Esophagus (tissue), 2 donors: ENCODE measurements around the gene NGB. TPM values are rescaled to one million over a fixed set of nuclear protein-coding genes. Genes with fewer than 3 reads are reported as not detected.

Experiments used
- H3K27ac ChIP-seq, 2 donors: one replicate each; pipeline ENCODE4 v1.5.1; 2013; ENCODE audit warnings: low read depth in 2 of 2, mild to moderate bottlenecking in 2 of 2, inconsistent platforms in 1 of 2, low read length in 1 of 2, moderate library complexity in 1 of 2
- H3K27me3 ChIP-seq, 2 donors: one replicate each; pipeline ENCODE4 v1.6.1; 2013; ENCODE audit warnings: low read length in 2 of 2, control low read depth in 1 of 2, mild to moderate bottlenecking in 1 of 2; ENCODE audit not compliant: insufficient read depth in 2 of 2, control insufficient read depth in 1 of 2
- H3K36me3 ChIP-seq, 2 donors: one replicate each; pipeline ENCODE4 v1.6.1; 2013; ENCODE audit warnings: low read length in 1 of 2; ENCODE audit not compliant: control insufficient read depth in 2 of 2, insufficient read depth in 2 of 2
- H3K4me1 ChIP-seq, 2 donors: one replicate each; pipeline ENCODE4 v1.6.1; 2013; ENCODE audit warnings: low read length in 1 of 2; ENCODE audit not compliant: control insufficient read depth in 2 of 2, insufficient read depth in 2 of 2
- H3K4me3 ChIP-seq, 2 donors: one replicate each; pipeline ENCODE4 v1.5.1; 2013; ENCODE audit warnings: low read length in 2 of 2, mild to moderate bottlenecking in 2 of 2, low read depth in 1 of 2, moderate library complexity in 1 of 2
- H3K9me3 ChIP-seq, 2 donors: one replicate each; pipeline ENCODE4 v1.6.1; 2013; ENCODE audit warnings: mild to moderate bottlenecking in 2 of 2, low read depth in 1 of 2, low read length in 1 of 2, moderate library complexity in 1 of 2; ENCODE audit not compliant: control insufficient read depth in 2 of 2, insufficient read depth in 1 of 2
- WGBS, 2 donors: extraction: QIAGEN DNeasy Blood & Tissue Kit; methylation state at CpG; one replicate each; pipeline ENCODE4 v1.1.7; 2013; 5-methylcytosine and 5-hydroxymethylcytosine counted together
- polyA plus RNA-seq, 2 donors: library from polyadenylated mRNA; stranded (reverse); fragments of 200-250 nt; gene quantifications; one replicate each; pipeline ENCODE4 v1.2.3, GENCODE V29; 2013
- donor health status: healthy with polysubstance abuse.
- donor health status: Bipolar disorder and iron deficiency.

NGB gene
- polyA plus RNA-seq, 2 donors, result 0.04 TPM; not detected in 1

- WGBS, 2 donors, result 20 to 25% methylated on average over 8 of the region's 8 CpGs
- Histone ChIP-seq H3K27me3 (peaks cover 0 to 5% of the 10 kb centered on the region in 2 donors), H3K36me3 (no peaks in the 10 kb centered on the region), H3K9me3 (peaks cover 0 to 7% of the 10 kb centered on the region in 2 donors), H3K4me1 (peaks cover 3 to 5% of the 10 kb centered on the region in 2 donors), H3K27ac (no peak overlapping the region), H3K4me3 (no peak overlapping the region)
These were observed 1.9 kb downstream of the NGB start for GRCh38 chr14:77268989-77269600.

- H3K36me3 ChIP-seq, result no peaks in the 10 kb centered on the region
- H3K9me3 ChIP-seq, result peaks cover 0 to 7% of the 10 kb centered on the region in 2 donors
- peaks cover 3 to 5% of the 10 kb centered on the region in 2 donors for H3K4me1 ChIP-seq
- no peak overlapping the region for H3K4me3 ChIP-seq
- no peak overlapping the region for H3K27ac ChIP-seq
- peaks cover 0 to 5% of the 10 kb centered on the region in 2 donors for H3K27me3 ChIP-seq
- WGBS, 2 donors, result 89% methylated on average over 5 of the region's 5 CpGs
These were observed 2.9 kb downstream of the NGB start for GRCh38 chr14:77267937-77268699.

DNA sequence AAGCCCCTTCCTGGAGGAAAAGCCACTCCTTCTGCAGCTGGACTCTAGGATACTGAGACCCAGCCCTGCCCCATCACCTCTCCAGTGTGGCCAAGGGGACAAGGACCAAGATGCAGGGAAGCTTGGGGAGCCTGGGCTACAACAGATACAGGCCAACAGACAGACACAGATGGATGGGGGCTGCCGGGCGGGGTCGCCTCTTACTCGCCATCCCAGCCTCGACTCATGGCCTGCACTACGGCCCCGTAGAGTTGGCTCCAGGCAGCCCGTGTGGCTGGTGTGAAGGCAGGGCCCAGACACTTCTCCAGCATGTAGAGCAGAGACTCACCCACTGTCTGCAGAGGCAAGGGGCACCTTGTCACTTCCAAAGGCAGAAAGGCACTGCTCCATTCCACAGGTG, 4.7 kb downstream of the NGB start:
- no peak overlapping the region for H3K27ac ChIP-seq
- peaks cover 0 to 5% of the 10 kb centered on the region in 2 donors for H3K27me3 ChIP-seq
- peaks cover 0 to 7% of the 10 kb centered on the region in 2 donors for H3K9me3 ChIP-seq
- H3K4me1 ChIP-seq, result peaks cover 3 to 4% of the 10 kb centered on the region in 2 donors
- H3K4me3 ChIP-seq, result no peak overlapping the region
- WGBS, 2 donors, result 79 to 87% methylated on average over 8 of the region's 8 CpGs
- no peaks in the 10 kb centered on the region for H3K36me3 ChIP-seq

DNA sequence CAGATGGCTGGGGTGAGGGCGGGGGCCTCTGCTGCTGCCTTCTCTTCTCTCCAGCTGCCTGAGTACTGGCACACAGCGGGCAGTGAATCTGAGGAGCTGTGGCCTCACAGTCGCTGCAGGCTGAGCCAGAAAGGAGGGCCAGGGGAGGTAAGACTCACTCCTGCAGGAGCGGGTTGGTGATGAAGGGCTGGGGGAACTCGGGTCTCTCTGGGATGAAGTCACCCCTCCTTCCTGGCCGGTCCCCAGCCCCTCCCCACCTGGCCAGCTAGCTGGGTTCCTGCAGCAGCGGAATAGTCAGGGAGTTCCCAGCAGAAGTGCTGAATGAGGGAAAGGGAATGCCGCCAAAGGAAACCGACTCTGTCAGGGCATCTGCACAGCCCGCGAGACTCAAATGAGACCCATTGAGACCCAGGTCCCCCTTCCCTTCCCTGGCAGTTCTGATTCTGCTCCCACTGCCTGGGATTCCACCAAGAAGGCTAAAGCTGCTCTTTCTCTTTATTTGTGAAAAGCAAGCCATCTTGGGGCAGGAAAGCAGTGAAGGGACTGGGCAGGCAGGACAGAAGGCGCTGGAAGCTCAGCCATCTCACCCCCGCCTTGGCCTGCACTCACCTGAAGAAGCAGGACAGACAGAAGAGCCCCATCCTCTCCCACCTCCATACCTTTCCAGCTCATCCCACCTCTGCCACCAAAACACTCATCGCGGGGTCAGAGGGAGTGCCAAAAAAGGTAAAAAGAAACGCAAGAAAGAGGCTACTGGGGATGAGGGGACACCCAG, 5.3 kb downstream of the NGB start:
- 72 to 78% methylated on average over 16 of the region's 16 CpGs for WGBS, 2 donors

DNA sequence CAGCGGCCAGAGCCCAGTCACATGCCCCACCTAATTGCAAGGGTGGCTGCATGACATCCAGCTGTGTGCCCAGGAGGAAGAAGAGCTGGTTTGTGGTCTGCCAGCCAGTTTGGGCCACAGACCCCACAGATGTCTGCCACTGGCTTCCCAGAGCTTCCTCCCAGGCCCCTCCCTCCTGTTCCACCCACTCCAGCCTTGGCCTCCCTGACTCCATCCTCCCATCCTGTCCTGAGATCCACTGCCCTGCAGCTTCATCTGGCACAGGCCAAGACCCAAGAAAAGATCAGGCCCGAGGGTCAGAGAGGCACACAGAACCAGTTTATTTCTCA, 5.9 kb downstream of the NGB start:
- Histone ChIP-seq H3K27me3 (peaks cover 0 to 5% of the 10 kb centered on the region in 2 donors), H3K4me3 (no peak overlapping the region), H3K4me1 (no peaks in the 10 kb centered on the region), H3K36me3 (no peaks in the 10 kb centered on the region), H3K27ac (no peak overlapping the region), H3K9me3 (peaks cover 0 to 7% of the 10 kb centered on the region in 2 donors)
- WGBS, 2 donors, result 61 to 63% methylated on average over 2 of the region's 2 CpGs

More for the DNA sequence above, 5.3 kb downstream of the NGB start:
- peaks cover 0 to 5% of the 10 kb centered on the region in 2 donors for H3K27me3 ChIP-seq
- no peak overlapping the region for H3K27ac ChIP-seq
- H3K36me3 ChIP-seq, result no peaks in the 10 kb centered on the region
- peaks cover 0 to 7% of the 10 kb centered on the region in 2 donors for H3K9me3 ChIP-seq
- no peak overlapping the region for H3K4me3 ChIP-seq
- peaks cover 0 to 2% of the 10 kb centered on the region in 2 donors for H3K4me1 ChIP-seq

DNA sequence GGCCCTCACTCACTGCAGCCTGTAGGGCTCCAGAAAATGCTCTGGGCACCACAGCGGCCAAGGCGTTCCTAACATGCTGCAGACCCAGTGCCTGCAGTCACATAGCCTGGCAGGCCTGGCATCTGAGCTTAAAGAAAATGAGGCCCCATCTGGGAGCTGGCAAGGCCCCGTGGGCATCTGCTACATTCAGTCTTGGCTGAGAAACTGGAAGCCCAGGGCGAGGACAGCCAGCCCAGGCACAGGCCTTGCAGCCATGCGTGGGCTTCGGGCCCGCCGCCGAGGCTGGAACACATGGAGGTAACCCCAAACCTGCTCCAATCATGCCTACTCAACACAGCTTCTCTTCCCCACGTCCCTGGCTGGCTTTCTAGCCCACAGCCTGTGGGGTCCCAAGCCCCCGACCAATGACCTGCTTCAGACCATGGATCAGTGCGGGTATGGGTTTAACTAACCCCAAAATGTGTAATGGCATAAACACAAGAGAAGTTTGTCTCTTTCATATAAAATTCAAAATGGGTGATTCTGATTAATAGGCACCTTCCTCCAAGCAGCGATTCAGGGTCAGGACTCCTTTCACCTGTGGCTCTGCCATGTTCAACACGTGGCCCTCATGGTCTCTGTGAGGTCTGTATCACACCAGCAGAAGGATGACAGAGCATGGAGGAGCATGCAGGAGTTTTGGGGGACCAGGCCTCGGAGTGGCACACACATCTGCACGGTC, 6.4 kb downstream of the NGB start:
- Histone ChIP-seq H3K4me1 (no peaks in the 10 kb centered on the region), H3K27me3 (no peaks in the 10 kb centered on the region), H3K9me3 (peaks cover 0 to 7% of the 10 kb centered on the region in 2 donors), H3K27ac (no peak overlapping the region), H3K4me3 (no peak overlapping the region), H3K36me3 (no peaks in the 10 kb centered on the region)
- WGBS, 2 donors, result 76 to 79% methylated on average over 16 of the region's 16 CpGs

GRCh38 chr14:77260631-77261030, 10.4 kb downstream of the NGB start:
- 47 to 56% methylated on average over 10 of the region's 10 CpGs for WGBS, 2 donors
- Histone ChIP-seq H3K4me1 (peaks cover 0 to 2% of the 10 kb centered on the region in 2 donors), H3K27me3 (no peaks in the 10 kb centered on the region), H3K27ac (no peak overlapping the region), H3K4me3 (no peak overlapping the region), H3K9me3 (no peaks in the 10 kb centered on the region), H3K36me3 (no peaks in the 10 kb centered on the region)

- Histone ChIP-seq H3K4me1 (peaks cover 0 to 2% of the 10 kb centered on the region in 2 donors), H3K27ac (no peak overlapping the region), H3K9me3 (no peaks in the 10 kb centered on the region), H3K27me3 (no peaks in the 10 kb centered on the region), H3K4me3 (no peak overlapping the region), H3K36me3 (no peaks in the 10 kb centered on the region)
- 85 to 93% methylated on average over 11 of the region's 11 CpGs for WGBS, 2 donors
These were observed 10.8 kb downstream of the NGB start for GRCh38 chr14:77260199-77260598.

- Histone ChIP-seq H3K27me3 (no peaks in the 10 kb centered on the region), H3K4me1 (peaks cover 0 to 2% of the 10 kb centered on the region in 2 donors), H3K27ac (no peak overlapping the region), H3K36me3 (no peaks in the 10 kb centered on the region), H3K9me3 (no peaks in the 10 kb centered on the region), H3K4me3 (no peak overlapping the region)
- WGBS, 2 donors, result 48 to 54% methylated on average over 8 to 11 of the region's 11 CpGs
These were observed 11.8 kb downstream of the NGB start for GRCh38 chr14:77259025-77259715.
